AG09309 (cell line): ENCODE measurements around the gene IGF1R.
A peak's percentile ranks its signal among the peaks of the same experiment; 100 is the strongest.

ENCODE experiments used
- DNase-seq: peaks from one replicate; pipeline ENCODE4 v3.0.0-alpha.2; 2010; ENCODE audit warnings: low read depth
- H3K4me3 ChIP-seq: 2 replicates; pipeline ENCODE4 v1.5.1; 2011; ENCODE audit warnings: mild to moderate bottlenecking, low read depth, low read length, moderate library complexity; ENCODE audit not compliant: control insufficient read depth
- TF ChIP-seq, protein P1 (sequence below): IDR thresholded peaks from 2 replicates; pipeline ENCODE4 v1.5.1; 2011; ENCODE audit warnings: mild to moderate bottlenecking, low read depth, low read length, inconsistent platforms; ENCODE audit not compliant: insufficient read depth, control insufficient read depth; ENCODE audit errors: missing control alignments

IGF1R gene

GRCh38 chr15:98870788-98871187, 222.4 kb downstream of the IGF1R start:
- TF ChIP-seq, protein P1, sequence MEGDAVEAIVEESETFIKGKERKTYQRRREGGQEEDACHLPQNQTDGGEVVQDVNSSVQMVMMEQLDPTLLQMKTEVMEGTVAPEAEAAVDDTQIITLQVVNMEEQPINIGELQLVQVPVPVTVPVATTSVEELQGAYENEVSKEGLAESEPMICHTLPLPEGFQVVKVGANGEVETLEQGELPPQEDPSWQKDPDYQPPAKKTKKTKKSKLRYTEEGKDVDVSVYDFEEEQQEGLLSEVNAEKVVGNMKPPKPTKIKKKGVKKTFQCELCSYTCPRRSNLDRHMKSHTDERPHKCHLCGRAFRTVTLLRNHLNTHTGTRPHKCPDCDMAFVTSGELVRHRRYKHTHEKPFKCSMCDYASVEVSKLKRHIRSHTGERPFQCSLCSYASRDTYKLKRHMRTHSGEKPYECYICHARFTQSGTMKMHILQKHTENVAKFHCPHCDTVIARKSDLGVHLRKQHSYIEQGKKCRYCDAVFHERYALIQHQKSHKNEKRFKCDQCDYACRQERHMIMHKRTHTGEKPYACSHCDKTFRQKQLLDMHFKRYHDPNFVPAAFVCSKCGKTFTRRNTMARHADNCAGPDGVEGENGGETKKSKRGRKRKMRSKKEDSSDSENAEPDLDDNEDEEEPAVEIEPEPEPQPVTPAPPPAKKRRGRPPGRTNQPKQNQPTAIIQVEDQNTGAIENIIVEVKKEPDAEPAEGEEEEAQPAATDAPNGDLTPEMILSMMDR = no peak
- no peak for DNase-seq
- H3K4me3 ChIP-seq = no peak overlapping the region

DNA sequence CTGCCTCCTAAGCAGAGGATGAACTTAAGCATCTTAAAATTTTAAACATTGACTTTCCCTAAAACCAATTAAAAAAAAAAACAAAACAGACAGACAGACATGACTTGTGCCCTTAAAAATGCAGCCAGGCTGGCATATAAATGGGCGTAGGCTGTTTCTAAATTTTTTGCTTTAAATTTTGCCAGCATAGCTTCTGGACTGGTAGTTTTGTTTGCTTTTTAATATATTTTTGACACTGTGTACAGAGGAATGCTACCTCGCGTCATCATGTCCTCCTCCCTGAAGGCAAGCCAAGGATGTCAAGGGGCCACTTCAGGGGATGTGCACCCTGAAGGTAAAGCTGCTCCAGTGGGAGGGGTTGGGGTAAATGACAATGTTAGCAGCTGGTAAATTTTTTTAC, 224.4 kb downstream of the IGF1R start:
- no peak for DNase-seq
- TF ChIP-seq, protein P1 = no peak
- H3K4me3 ChIP-seq = no peak overlapping the region

GRCh38 chr15:98873441-98874218, 225.3 kb downstream of the IGF1R start:
- DNase-seq = peak; percentile 66
- H3K4me3 ChIP-seq = peak overlapping the region; percentile 7
- TF ChIP-seq, protein P1 = no peak

DNA sequence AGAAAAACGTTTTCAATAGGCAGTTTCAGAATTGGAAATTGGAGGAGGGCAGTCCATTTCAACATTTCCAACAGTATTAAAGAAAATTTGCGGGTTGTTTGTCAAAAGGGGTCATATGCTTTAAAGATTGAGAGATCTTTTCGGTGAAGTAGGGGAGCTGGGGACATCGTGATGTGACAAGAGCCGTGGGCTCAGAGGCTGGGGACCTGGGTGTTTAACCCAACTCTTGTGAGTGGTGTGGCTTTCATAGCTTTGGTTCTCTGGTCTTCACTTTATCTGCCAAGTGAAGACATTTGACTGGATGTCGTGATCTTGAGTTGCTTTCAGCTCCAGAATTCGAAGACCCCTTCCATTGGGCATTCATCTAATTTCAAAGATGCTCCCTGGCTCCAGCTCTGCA, 226.0 kb downstream of the IGF1R start:
- H3K4me3 ChIP-seq = peak overlapping the region; percentile 7; the same call in 1 of the 2 replicates
- no peak for DNase-seq
- TF ChIP-seq, protein P1 = no peak

- H3K4me3 ChIP-seq = no peak overlapping the region
- TF ChIP-seq, protein P1 = no peak
- DNase-seq = no peak
These were observed 226.4 kb downstream of the IGF1R start for GRCh38 chr15:98874773-98875172.

GRCh38 chr15:98875309-98875708, 227.0 kb downstream of the IGF1R start:
- no peak for DNase-seq
- TF ChIP-seq, protein P1 = no peak
- no peak overlapping the region for H3K4me3 ChIP-seq
